ENCODE results near the gene SMOC2.

SMOC2 gene

GRCh38 chr6:168447282-168447681 lies 6.3 kb downstream of the SMOC2 start:
- DNase-seq = no peak

- DNase-seq = no peak
Measured at GRCh38 chr6:168447700-168448099, 6.7 kb downstream of the SMOC2 start.

- no peak for DNase-seq
Measured at GRCh38 chr6:168448243-168448855, 7.4 kb downstream of the SMOC2 start.

GRCh38 chr6:168450917-168451316 lies 9.9 kb downstream of the SMOC2 start:
- DNase-seq = no peak

- no peak for DNase-seq
Measured at GRCh38 chr6:168451805-168452517, 11.0 kb downstream of the SMOC2 start.

- DNase-seq = no peak
Measured at GRCh38 chr6:168452685-168453377, 11.8 kb downstream of the SMOC2 start.

- no peak for DNase-seq
Measured at GRCh38 chr6:168455847-168456530, 15.0 kb downstream of the SMOC2 start.

GRCh38 chr6:168456907-168457652 lies 16.1 kb downstream of the SMOC2 start:
- no peak for DNase-seq

GRCh38 chr6:168457653-168457934 lies 16.6 kb downstream of the SMOC2 start:
- DNase-seq = no peak

- DNase-seq = no peak
Measured at GRCh38 chr6:168458101-168458500, 17.1 kb downstream of the SMOC2 start.

GRCh38 chr6:168459572-168459971 lies 18.6 kb downstream of the SMOC2 start:
- no peak for DNase-seq

GRCh38 chr6:168462289-168462853 lies 21.4 kb downstream of the SMOC2 start:
- no peak for DNase-seq

GRCh38 chr6:168464546-168464945 lies 23.6 kb downstream of the SMOC2 start:
- no peak for DNase-seq

GRCh38 chr6:168468045-168468444 lies 27.1 kb downstream of the SMOC2 start:
- no peak for DNase-seq

- DNase-seq = no peak
Measured at GRCh38 chr6:168469521-168469920, 28.5 kb downstream of the SMOC2 start.

GRCh38 chr6:168469926-168470325 lies 28.9 kb downstream of the SMOC2 start:
- no peak for DNase-seq

GRCh38 chr6:168472363-168472762 lies 31.4 kb downstream of the SMOC2 start:
- no peak for DNase-seq

- no peak for DNase-seq
Measured at GRCh38 chr6:168473197-168473596, 32.2 kb downstream of the SMOC2 start.

GRCh38 chr6:168475188-168476013 lies 34.4 kb downstream of the SMOC2 start:
- no peak for DNase-seq

GRCh38 chr6:168479421-168479820 lies 38.4 kb downstream of the SMOC2 start:
- DNase-seq = no peak

- DNase-seq = no peak
Measured at GRCh38 chr6:168480481-168480880, 39.5 kb downstream of the SMOC2 start.

- DNase-seq = no peak
Measured at GRCh38 chr6:168485818-168486217, 44.8 kb downstream of the SMOC2 start.

All from fibroblast of skin of right quadriceps (primary cell).